ENCODE data around the gene PRAMEF6.
"Not testable (repeated sequence)": the region's sequence is repeated elsewhere in the genome, so short reads cannot be mapped to it uniquely, and the experiment has no call there.

PRAMEF6 gene

GRCh38 chr1:12947480-12947879 lies at the start of gene PRAMEF6:
Gene PRAMEF6, minus strand, starts transcription at chr1:12947580. Its CDS starts 5,062 bp downstream, at chr1:12942518.
- H3K36me3 ChIP-seq; H3K27ac ChIP-seq; DNase-seq; H3K27me3 ChIP-seq (ENCODE audit: insufficient read depth, low read depth, severe bottlenecking); H3K4me3 ChIP-seq (ENCODE audit: low read depth, low read length); H3K9me3 ChIP-seq (ENCODE audit: severe bottlenecking): not testable (repeated sequence)

- H3K27ac ChIP-seq; H3K27me3 ChIP-seq (ENCODE audit: insufficient read depth, low read depth, severe bottlenecking); DNase-seq; H3K36me3 ChIP-seq; H3K9me3 ChIP-seq (ENCODE audit: severe bottlenecking); H3K4me3 ChIP-seq (ENCODE audit: low read depth, low read length): not testable (repeated sequence)
Observed at GRCh38 chr1:12924368-12924767, 23.0 kb downstream of the PRAMEF6 start.

- not testable (repeated sequence) for H3K9me3 ChIP-seq (ENCODE audit: severe bottlenecking); DNase-seq; H3K27ac ChIP-seq; H3K4me3 ChIP-seq (ENCODE audit: low read depth, low read length); H3K27me3 ChIP-seq (ENCODE audit: insufficient read depth, low read depth, severe bottlenecking); H3K36me3 ChIP-seq
Observed at GRCh38 chr1:12921749-12922148, 25.6 kb downstream of the PRAMEF6 start.

GRCh38 chr1:12916310-12916709 lies 31.1 kb downstream of the PRAMEF6 start, which contains the start of gene PRAMEF7:
Gene PRAMEF7, plus strand, starts transcription at chr1:12916610. Its CDS starts 1,083 bp downstream, at chr1:12917693.
- not testable (repeated sequence) for H3K9me3 ChIP-seq (ENCODE audit: severe bottlenecking); H3K27ac ChIP-seq; H3K4me3 ChIP-seq (ENCODE audit: low read depth, low read length); H3K36me3 ChIP-seq; H3K27me3 ChIP-seq (ENCODE audit: insufficient read depth, low read depth, severe bottlenecking); DNase-seq

GRCh38 chr1:12903793-12904572 lies 43.4 kb downstream of the PRAMEF6 start:
- not testable (repeated sequence) for H3K27me3 ChIP-seq (ENCODE audit: insufficient read depth, low read depth, severe bottlenecking); H3K36me3 ChIP-seq; H3K27ac ChIP-seq; H3K4me3 ChIP-seq (ENCODE audit: low read depth, low read length); H3K9me3 ChIP-seq (ENCODE audit: severe bottlenecking); DNase-seq

GRCh38 chr1:12899186-12899585 lies 48.2 kb downstream of the PRAMEF6 start:
- not testable (repeated sequence) for H3K9me3 ChIP-seq (ENCODE audit: severe bottlenecking); H3K27ac ChIP-seq; H3K4me3 ChIP-seq (ENCODE audit: low read depth, low read length); H3K36me3 ChIP-seq; DNase-seq; H3K27me3 ChIP-seq (ENCODE audit: insufficient read depth, low read depth, severe bottlenecking)

GRCh38 chr1:12898170-12898569 lies 49.2 kb downstream of the PRAMEF6 start, which contains the start of gene PRAMEF10:
Gene PRAMEF10, minus strand, starts transcription at chr1:12898270. Its CDS starts 2,423 bp downstream, at chr1:12895847.
- H3K27me3 ChIP-seq (ENCODE audit: insufficient read depth, low read depth, severe bottlenecking); H3K27ac ChIP-seq; DNase-seq; H3K36me3 ChIP-seq; H3K4me3 ChIP-seq (ENCODE audit: low read depth, low read length); H3K9me3 ChIP-seq (ENCODE audit: severe bottlenecking): not testable (repeated sequence)

Measured in WERI-Rb-1 (cell line).